GM18867 (cell line): ENCODE results near the gene FOXO6.

Experiments used
- ATAC-seq: cut with Tn5 transposase; IDR thresholded peaks from one replicate; pipeline ENCODE4 v1.9.1; 2021; ENCODE audit warnings: mild to moderate bottlenecking, moderate library complexity; ENCODE audit not compliant: unreplicated experiment

Gene FOXO6

DNA sequence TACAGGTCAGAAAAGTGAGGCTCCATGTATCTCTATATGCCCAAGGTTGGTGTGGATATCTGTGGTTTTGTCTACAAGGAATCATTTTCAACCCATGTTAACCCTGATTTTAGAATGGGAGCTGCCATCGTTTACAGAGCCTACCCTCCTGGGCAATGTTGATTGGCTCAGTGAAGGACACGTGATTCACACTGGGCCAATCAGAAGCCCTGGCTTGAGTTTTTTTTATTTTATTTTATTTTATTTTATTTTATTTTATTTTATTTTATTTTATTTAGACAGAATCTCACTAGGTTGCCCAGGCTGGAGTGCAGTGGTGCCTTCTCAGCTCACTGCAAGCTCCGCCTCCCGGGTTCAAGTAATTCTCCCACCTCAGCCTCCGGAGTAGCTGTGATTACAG lies 35.8 kb downstream of the FOXO6 start:
- no peak for ATAC-seq

DNA sequence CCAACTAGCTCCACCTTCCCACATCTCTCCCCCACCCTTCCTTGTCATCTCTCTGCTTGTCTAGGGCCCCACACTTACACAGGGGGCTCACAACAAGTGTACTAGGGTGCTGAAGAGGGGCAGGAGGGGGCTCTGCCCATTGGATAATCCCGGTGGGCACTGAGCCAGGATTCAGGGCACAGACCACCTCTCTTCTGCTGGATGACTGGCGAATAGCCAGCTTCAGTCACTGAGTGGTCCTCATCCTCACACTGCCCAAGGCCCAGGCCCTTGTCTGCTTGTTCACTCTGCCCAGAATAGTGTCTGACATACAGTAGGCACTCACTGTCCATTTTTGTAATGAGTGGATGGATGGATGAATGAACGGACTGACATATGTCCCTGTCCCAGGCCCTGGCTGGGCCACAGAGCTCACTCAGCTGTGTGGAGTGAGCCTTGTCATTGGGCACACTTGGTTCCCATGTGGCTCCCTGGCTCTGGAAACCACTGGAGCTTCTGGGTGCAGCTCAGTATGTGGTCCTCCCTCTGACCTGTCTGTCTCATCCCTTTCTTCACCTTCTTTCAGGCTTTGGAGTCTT lies 36.6 kb downstream of the FOXO6 start:
- ATAC-seq: no peak

DNA sequence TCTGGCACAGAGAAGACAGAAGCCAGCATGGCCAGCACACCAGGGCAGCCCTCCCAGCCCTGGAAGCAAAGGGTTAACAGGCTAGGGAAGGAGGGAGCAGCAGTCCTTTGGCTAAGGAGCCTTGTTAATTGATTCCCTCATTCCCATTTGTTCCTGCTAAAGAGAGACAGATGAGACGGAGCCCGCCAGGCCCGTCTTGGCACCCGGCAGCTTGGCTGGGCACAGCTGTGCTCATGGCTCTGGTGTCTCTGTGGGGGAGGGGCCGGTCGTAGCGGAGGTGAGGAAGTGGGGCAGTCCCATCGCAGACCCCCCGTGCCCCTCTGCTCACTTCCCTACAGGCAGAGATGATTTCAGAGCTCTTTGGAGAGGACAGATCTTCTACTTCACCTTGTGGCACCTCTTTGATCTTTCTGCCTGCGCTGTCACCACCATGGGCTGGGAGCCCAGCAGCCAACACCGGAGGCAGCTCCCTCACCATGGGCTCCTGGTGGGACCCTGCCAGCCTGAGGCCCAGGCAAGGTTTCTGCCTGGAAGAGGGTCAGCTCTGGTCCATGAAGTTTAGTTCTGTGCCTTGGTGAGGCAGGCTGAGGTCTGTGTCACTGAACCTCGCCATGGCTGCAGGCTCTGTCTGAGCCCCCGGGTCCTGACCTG lies 38.0 kb downstream of the FOXO6 start:
- ATAC-seq: no peak

DNA sequence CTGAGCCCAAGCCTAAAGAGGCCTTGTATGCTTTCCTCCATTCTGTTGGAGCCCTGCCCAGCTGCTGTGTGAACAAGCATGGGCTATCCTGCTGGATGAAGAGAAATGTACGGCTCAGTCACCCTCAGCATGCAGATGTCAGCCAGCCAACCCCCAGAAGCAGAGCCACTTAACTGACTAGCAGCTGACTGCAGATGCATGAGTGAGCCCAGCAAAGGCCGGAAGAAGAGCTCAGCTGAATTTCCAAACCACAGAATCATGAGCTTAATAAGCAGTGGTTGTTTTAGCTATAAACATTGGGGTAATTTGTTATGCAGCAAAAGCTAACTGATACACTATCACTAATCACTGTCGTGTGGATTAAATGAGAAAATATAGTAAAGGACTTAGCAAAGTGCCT lies 39.0 kb downstream of the FOXO6 start:
- no peak for ATAC-seq

DNA sequence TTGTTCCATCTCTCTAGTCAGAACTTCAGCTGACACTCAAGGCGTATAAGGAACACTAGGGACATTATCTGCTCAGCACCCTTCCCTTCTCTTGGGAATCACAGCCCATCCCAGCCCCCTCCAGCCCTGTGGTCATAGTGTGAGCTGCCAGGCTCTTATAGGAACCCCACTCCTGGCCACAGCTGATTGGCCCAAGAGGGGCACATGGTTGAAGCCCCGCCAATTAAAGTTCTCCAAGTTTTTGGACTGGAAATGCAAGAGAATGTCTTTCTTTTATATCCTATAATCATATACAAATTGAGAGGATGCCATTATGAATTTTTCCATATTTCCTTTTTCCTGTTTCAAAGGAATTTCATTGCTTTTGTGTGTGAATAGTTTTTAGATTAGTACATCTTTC lies 40.7 kb downstream of the FOXO6 start:
- ATAC-seq: no peak

DNA sequence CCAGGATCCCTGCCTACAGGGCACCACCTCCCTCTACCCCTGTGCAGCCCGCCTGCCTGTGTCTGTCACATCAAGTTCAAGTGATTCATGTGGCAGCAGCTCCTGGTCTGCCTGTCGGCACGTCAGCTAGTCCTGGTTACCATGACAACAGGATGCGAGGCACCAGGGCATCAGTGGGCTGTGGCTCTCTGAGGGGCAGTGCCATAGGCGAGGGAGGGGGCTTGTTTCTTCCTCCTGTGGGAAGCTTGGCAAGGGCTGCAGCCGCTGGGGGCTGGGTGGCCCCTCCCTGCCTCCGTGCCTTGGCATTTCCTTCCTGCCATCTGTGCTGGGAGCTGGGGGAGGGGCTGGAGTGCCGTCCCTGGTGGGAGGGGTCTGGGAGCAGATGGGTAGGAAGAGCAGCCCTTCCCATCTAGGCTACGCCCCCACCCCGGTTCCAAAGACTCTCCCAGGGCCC lies 43.1 kb downstream of the FOXO6 start:
- ATAC-seq: no peak

DNA sequence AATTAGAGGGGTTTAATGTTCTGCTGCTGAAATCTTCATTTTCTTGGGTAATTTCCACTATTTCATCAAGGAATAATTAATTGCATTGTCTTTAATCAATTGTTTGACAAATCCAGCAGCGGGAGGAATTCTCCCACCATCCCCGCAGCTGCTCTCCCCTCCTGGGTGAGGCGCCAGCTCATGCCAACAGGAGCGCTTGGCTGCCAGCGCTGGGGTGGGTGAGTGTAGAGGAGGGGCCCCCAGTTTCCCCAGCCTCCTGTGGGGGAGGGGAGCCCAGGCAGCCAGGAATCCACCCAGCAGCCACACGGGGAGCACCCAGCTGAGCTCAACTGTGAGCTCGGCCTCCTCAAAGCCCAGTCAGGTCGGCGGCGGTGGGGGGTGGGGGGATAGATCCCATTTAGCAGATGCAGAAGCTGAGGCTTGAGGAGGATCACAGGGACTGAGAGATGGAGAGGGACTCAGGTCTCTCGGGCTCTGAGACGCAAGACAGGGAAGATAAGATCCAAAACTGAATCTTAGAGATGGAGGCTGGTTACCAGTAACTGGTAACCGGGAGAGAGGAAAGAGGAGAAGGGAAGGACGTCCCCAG lies 46.5 kb downstream of the FOXO6 start:
- ATAC-seq: no peak

DNA sequence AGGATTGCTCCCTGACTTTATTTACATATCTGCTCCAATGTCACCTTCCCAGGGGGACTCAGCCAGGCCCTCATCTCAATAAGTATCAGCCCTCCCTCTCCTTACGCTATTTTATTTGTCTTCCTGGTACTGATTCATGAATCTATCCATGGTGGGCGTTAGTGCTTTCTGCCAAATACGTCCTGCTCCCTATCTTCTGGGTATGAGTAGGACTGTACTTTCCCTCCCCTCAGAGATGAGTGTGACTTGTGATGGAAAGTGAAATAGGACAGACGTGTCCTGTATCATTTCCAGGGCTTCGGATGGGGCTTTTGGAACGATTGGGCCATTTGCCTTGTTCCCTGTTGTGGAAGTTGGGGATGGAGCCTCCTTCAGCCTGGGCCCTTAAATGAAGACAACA lies 47.5 kb downstream of the FOXO6 start:
- no peak for ATAC-seq

DNA sequence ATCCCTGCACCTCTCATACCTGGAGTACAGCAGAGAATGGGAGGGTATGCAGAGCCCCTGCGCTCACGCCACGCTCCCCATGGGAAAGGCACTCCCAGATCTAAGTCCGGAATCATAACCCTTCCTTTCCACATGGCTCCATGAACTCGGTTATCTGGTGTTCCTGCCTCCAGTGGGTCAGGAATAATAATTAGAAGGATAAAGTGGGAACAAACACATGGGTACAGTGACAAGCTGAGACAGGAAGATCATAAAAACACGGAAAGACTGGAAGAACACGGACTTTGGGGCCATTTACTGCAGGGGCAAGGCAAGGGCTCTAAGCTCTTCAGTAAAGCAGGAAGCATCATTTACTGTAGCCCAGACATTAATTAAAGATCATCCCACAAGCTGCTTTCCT lies 48.6 kb downstream of the FOXO6 start:
- no peak for ATAC-seq

DNA sequence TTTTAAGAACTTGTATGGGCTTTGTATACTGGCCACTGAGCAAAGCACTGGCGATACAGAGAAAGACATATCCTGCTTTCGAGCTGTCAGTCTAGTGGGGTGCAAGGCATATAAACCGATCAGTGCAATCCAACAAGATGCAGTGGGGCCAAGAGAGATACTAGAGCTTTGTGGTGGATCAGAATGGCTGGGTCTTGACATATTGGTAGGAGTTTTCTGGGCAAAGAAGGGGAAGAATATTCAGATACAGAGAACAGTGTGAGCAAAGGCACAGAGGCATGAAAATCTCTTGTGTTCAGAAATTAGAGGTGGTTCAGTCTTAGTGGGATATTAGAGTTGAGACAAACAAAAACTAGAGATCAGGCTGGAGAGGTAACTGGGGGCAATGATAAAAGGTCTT lies 49.2 kb downstream of the FOXO6 start:
- no peak for ATAC-seq

DNA sequence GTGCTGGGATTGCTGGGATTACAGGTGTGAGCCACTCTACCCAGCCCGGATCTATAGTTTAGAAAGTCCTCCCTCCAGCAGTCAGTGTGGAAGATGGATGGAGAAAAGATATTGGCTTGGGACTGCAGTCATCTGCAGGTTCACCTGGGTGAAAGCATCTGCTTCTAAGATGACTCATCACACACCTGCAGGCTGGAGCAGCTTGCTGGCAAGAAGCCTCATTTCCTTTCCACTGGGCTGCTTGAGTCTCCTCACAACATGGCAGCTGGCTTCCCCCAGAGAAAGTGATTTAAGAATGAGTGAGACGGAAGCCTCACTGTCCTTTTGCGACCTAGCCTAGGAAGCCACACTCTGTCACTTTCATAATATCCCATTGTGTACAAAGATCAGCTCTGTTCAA lies 50.0 kb downstream of the FOXO6 start:
- no peak for ATAC-seq

DNA sequence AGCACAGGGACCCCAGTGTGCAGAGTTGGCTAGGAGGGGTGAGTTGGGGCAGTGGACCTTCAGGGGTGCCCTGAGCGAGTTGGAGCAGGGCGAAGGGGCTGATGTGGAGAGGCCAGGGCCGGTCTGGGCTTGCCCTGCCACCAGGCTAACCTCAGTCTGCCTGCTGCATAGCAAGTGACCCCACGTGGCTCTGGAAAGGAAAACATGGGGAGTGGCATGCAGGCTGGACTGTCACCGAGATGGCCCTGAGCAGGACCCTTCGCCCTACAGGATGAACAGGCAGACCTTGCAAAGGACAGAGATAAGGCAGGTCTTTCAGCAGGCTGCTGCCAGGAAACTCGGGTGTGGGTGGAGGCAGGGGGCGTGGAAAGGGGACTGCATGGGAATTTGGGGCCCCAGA lies 51.5 kb downstream of the FOXO6 start:
- ATAC-seq: no peak

DNA sequence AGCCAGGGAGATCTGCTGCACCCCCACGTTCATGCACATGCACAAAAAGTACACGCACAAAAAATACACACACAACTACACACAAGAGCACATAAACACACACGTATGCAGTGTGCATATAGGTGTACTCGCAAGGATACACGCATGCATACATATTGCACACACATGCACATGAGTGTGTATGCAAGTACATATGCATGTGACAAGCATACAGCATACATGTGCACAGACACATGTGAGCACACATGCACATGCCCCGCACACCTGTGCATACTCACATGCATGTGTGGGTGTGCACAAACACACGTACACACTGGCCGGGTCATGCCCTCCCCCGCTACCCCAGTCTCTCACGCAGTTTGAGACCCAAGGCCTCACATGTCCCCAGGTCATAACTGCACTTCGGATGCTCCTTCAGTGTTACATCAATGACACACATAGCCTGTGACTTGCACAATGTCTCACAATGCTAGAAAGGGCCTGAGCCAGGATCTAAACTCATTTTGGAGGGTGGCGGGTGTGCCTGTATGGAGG lies 52.6 kb downstream of the FOXO6 start:
- ATAC-seq: no peak

DNA sequence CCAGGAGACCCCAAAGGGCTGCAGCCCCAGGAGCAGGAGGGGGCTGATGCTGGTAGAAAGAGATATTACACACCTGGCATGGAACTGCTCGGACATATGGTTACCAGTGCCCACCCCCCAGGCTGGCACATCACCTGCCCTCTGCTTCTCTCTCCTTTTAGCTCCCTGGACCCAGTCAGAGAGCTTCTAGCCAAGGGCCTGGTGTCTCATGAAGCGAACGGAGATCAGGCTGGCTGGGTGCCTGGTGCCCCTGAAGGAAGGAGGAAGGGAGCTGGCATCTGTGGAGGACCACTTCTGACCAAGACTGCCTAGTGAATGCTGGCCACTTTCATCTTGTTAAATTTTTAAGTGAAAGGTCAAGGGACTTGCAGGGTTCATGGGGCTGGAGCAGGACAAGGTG lies 53.1 kb downstream of the FOXO6 start:
- ATAC-seq: no peak

DNA sequence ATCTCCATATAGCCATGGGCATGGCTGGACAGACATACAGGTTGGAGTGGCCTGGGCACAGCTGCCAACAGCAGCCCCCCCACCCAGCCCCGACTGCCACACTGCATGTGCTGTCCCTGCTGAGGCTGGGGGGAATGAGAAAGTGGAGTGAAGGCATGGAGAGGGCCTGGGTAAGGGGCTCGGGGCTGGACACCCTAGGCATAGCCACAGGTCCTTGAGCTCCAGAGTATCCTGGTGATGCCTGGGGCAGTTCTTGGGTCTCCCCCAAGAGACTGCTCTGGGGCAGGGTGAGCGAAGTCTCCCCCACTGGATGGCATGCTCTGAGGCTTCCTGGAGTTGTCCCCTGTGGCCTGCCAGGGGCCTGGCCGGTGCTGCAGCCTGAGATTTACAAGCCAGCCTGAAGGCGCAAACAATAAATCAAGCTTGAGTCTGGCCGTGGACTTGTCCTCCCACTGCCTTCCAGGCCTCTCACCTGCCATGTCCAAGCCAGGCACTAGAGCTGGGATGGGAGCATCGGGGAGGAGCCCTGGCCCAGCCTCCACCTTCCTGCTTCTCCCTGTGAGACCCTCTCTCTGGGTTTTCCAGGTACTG lies 53.6 kb downstream of the FOXO6 start:
- ATAC-seq: no peak

DNA sequence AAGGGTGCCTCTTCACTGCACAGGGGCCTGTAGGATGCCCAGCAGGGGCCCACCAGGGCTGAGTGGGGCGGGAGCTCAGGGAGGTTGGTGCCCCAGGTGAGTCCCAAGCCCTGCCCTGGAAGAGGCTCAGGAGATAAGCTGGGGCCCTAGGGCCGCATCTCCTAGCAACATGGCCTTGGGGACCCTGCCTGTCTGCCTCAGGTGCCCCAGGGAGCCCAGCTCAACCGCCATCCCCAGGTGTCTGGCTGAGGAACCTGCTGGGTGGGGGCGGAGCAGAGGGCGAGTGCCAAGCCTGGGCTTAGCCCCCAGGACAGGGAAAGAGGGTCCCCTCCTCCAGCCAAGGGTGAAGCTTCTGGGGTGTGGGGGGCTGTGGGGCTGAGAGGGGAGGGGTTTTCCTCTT lies 54.8 kb downstream of the FOXO6 start:
- ATAC-seq: no peak

DNA sequence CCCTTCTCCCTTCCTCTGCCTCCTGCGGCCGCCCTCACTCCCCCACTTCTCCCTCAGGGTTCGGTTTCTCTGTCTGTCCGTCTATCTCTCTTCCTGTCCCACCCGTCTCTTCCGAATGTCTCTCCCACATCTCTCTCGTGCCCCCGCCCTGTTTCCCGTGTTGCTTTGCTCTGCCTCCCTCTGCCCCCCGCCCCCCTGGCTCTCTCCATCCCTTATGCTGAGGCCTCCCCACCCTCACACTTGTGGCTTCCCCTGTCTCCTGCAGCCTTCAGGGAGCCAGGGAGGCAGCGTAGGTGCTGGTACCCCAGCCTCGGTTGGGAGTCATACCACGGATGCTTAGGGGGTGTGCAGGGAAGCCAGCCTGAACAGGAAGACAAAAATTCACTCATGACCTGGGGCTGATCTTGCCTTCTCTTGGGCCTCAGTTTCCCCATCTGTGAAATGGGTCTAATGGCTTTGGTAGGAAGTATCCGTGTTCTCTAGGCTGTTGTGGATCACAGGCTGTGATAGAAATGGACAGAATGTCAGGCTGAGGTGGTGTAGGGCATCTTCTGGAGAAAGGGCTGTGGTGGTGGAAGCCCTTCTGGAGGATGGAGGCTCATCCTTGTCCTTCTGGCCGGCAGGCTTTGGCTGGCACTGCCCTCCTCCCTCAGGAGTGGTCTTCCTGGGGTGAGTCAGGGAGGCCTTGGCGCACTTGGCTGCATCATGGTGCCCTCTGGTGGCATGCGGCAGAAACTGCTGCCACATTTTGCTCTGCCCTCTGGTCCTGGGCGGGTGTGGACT lies 55.5 kb downstream of the FOXO6 start:
- no peak for ATAC-seq

DNA sequence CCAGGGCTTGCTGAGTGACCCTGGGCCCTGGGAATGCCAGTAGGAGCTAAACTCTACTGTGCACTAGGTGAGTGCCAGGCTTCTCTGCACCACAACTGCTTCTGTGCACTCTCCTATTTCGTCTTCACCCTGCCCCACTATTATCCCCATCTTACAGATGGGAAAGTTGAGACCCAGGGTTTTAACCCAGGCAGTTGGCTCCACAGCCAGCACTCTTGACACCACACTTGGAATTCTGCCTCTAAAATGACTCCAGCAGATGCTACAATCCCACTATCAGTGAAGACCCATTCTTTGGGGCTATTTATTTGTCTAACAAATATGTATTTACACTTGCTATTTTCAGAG lies 56.1 kb downstream of the FOXO6 start:
- ATAC-seq: no peak

DNA sequence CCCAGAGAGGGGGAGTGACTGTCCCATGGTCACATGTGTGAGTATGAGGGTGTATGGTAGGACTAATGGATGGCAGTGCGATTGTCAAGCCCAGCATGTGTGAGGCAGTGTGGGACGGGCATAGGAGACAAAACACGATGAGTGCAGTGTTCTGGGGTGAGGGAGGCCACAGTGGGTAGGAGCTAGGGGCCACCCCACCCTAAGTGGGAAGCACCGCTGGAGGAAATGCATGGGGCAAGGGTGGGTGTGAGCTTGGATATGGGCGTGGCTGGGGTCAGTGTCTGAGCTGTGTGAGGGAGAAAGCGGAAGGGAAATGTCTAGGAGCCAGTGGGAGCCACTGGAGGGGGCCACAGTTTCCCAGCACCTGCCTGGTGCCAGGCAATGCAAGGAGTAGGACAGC lies 56.5 kb downstream of the FOXO6 start:
- ATAC-seq: no peak

DNA sequence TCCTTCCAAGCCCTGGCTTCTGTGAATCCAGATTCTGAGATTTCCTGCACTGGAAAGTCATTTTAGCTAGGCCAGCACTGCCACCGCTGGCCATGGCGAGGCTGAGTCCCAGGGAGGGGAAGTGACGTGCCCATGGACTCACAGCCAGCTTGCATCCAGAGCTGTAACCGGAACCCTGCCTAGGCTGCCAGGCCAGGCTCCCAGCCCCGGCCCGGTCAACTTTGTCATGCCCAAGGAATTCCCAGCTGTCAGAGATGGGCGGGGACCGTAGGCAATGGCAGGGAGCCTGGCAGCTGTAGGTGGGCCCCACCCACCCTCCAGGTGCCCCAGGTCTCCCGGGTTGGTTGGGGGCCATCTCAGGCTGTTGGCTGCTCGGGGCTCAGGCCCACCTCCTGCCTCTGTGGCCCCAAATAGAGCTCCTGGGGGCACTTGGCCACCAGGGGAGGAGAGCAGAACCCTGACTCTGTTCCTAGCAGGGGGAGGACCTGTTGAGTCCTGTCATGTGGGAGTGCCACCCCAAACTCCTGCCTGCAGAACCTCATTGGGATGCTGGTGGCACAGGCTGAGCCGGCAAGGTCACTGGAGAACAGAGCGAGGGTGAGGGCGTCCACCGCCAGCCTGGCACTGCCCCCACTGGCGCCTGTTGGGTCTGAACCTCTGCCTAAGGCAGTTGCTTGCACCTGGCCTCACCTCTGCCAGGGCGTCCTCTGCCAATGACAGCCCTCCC lies 57.8 kb downstream of the FOXO6 start:
- ATAC-seq: no peak
